SKM-1 treated with dmso at 0.1 percent for 144 hours (cell line): Measurements from ENCODE around the gene EEIG1.

Source experiments
- DNase-seq: peaks from one replicate; lab custom pipeline; 2025; ENCODE audit not compliant: unreplicated experiment; lab: John Stamatoyannopoulos, UW

The EEIG1 gene

GRCh38 chr9:128001779-128002298, 21.1 kb upstream of the EEIG1 start:
- DNase-seq: no peak

- DNase-seq: no peak
Observed at GRCh38 chr9:128001151-128001778, 20.5 kb upstream of the EEIG1 start.

GRCh38 chr9:127999461-127999860, 18.7 kb upstream of the EEIG1 start:
- no peak for DNase-seq

- DNase-seq: no peak
Observed at GRCh38 chr9:127993721-127994120, 12.9 kb upstream of the EEIG1 start.

GRCh38 chr9:127991757-127992274, 11.0 kb upstream of the EEIG1 start:
- no peak for DNase-seq

- no peak for DNase-seq
Observed at GRCh38 chr9:127991017-127991756, 10.4 kb upstream of the EEIG1 start.

GRCh38 chr9:127990554-127990953, 9.8 kb upstream of the EEIG1 start:
- DNase-seq: no peak

GRCh38 chr9:127989094-127989493, 8.3 kb upstream of the EEIG1 start:
- DNase-seq: no peak

GRCh38 chr9:127987103-127987614, 6.4 kb upstream of the EEIG1 start:
- DNase-seq: no peak

- DNase-seq: no peak
Observed at GRCh38 chr9:127985011-127985410, 4.2 kb upstream of the EEIG1 start.

GRCh38 chr9:127983847-127984289, 3.1 kb upstream of the EEIG1 start:
- DNase-seq: no peak

- no peak for DNase-seq
Observed at GRCh38 chr9:127982912-127983311, 2.1 kb upstream of the EEIG1 start.

GRCh38 chr9:127981559-127982121, 851 bp upstream of the EEIG1 start:
- no peak for DNase-seq

GRCh38 chr9:127980060-127980705, 606 bp downstream of the EEIG1 start:
- DNase-seq: no peak

- no peak for DNase-seq
Observed at GRCh38 chr9:127979333-127980059, 1.3 kb downstream of the EEIG1 start.

GRCh38 chr9:127979015-127979332, 1.8 kb downstream of the EEIG1 start:
- no peak for DNase-seq

- no peak for DNase-seq
Observed at GRCh38 chr9:127977884-127978647, 2.7 kb downstream of the EEIG1 start.

- no peak for DNase-seq
Observed at GRCh38 chr9:127977009-127977883, 3.5 kb downstream of the EEIG1 start.

GRCh38 chr9:127976498-127976897, 4.3 kb downstream of the EEIG1 start:
- DNase-seq: no peak
